HepG2 (cell line): ENCODE data around the gene P4HA1. TPM values are rescaled to one million over a fixed set of nuclear protein-coding genes. Genes with fewer than 3 reads are reported as not detected.

Experiments used
- ATAC-seq: fragments of 200-7000 bp; cut with Tn5 transposase; 3 replicates; pipeline ENCODE4 v1.9.1; 2020; ENCODE audit warnings: mild to moderate bottlenecking, moderate library complexity
- BruUV-seq: library from RNA; stranded (reverse); fragments of 400-500 nt; replicated peaks from 2 replicates; lab custom pipeline; 2021; lab: Mats Ljungman, UMichigan
- CTCF ChIA-PET: fragments of 300-600 bp; formaldehyde crosslinking; extraction: SDS; loops from one replicate; lab custom pipeline; 2021; ENCODE audit warnings: low total read pairs, inconsistent platforms, low intra/inter-chr PET ratio; lab: Yijun Ruan, JAX
- POLR2A ChIA-PET: fragments of 350-600 bp; sonication (Branson Sonifier 250); formaldehyde crosslinking; loops from one replicate; lab custom pipeline; 2020; ENCODE audit warnings: antibody characterized with exemption, inconsistent platforms; lab: Yijun Ruan, JAX
- DNase-seq: peaks from one replicate; pipeline ENCODE4 v3.0.0-alpha.2; 2015; ENCODE audit warnings: low spot score
- FAIRE-seq: peaks from 3 replicates; lab custom pipeline; 2011; peaks lifted over from hg19 to GRCh38; lab: Jason Lieb, UNC
- H2AFZ ChIP-seq: one replicate; pipeline ENCODE4 v1.6.1; 2011; ENCODE audit warnings: low read length, inconsistent platforms
- H3K27ac ChIP-seq: fragments of 300-600 bp; 3 replicates; pipeline ENCODE4 v1.8.0; 2011; ENCODE audit warnings: mixed run types, mild to moderate bottlenecking, mixed read lengths, low read length, inconsistent platforms; ENCODE audit not compliant: insufficient read depth; ENCODE audit errors: extremely low read length
- H3K27me3 ChIP-seq, 2 experiments: fragments of 200-600 bp in 1 of 2; 2 replicates in 1 of 2; 3 replicates in 1 of 2; pipeline versions ENCODE4 v1.6.0 to v1.8.0; 2011; ENCODE audit warnings: low read length in 2 of 2, mild to moderate bottlenecking in 2 of 2, moderate library complexity in 2 of 2, inconsistent platforms in 1 of 2; ENCODE audit not compliant: insufficient read depth in 2 of 2, control insufficient read depth in 1 of 2
- H3K36me3 ChIP-seq, 2 experiments: fragments of 200-600 bp in 1 of 2; replicated peaks in 1 of 2; 2 replicates in 1 of 2; 3 replicates in 1 of 2; pipeline versions ENCODE4 v1.5.1 to v1.8.0; 2011; ENCODE audit warnings: low read length in 2 of 2, inconsistent platforms in 1 of 2; ENCODE audit not compliant: insufficient read depth in 2 of 2, control insufficient read depth in 1 of 2
- H3K4me1 ChIP-seq: 2 replicates; pipeline ENCODE4 v1.5.1; 2012; ENCODE audit warnings: low read length, inconsistent platforms; ENCODE audit not compliant: insufficient read depth
- H3K4me2 ChIP-seq: 2 replicates; pipeline ENCODE4 v1.6.0; 2011; ENCODE audit warnings: low read depth, low read length, inconsistent platforms
- H3K4me3 ChIP-seq, 3 experiments: fragments of 200-600 bp in 1 of 3; sonication (generic), shearing (Covaris generic) in 1 of 3; replicated peaks in 1 of 3; 2 replicates each; pipeline ENCODE4 v1.5.1; 2011 to 2016; ENCODE audit warnings: low read length in 3 of 3, inconsistent platforms in 2 of 3, low read depth in 2 of 3, mild to moderate bottlenecking in 2 of 3, control low read depth in 1 of 3, mixed read lengths in 1 of 3; ENCODE audit not compliant: insufficient read depth in 1 of 3
- H3K79me2 ChIP-seq: one replicate; pipeline ENCODE4 v1.6.1; 2011; ENCODE audit warnings: low read length, inconsistent platforms; ENCODE audit not compliant: insufficient read depth
- H3K9ac ChIP-seq: 2 replicates; pipeline ENCODE4 v1.6.0; 2011; ENCODE audit warnings: mild to moderate bottlenecking, low read depth, low read length, inconsistent platforms; ENCODE audit not compliant: insufficient read depth
- H3K9me3 ChIP-seq: 2 replicates; pipeline ENCODE4 v1.5.1; 2012; ENCODE audit warnings: mild to moderate bottlenecking, low read length
- H4K20me1 ChIP-seq: 2 replicates; pipeline ENCODE4 v1.6.0; 2011; ENCODE audit warnings: inconsistent platforms, mild to moderate bottlenecking, low read length, moderate library complexity; ENCODE audit not compliant: insufficient read depth
- DMAP1 ChIP-seq: IDR thresholded peaks from 2 replicates; pipeline ENCODE4 v1.6.1; 2016
- HDAC2 ChIP-seq: sonication (generic); formaldehyde crosslinking; IDR thresholded peaks from 2 replicates; pipeline ENCODE4 v1.4.0; 2020; ENCODE audit warnings: missing genetic modification reagents
- NFIC ChIP-seq: IDR thresholded peaks from 2 replicates; pipeline ENCODE4 v1.6.1; 2012; ENCODE audit warnings: mild to moderate bottlenecking, low read length, inconsistent platforms
- WGBS: methylation state at CpG from one replicate; pipeline ENCODE4 v1.1.6; 2017; ENCODE audit warnings: low lambda C conversion rate; 5-methylcytosine and 5-hydroxymethylcytosine counted together
- in situ Hi-C: cut with HindIII; loops from 2 replicates; pipeline ENCODE4 v1.10.0; 2017; ENCODE audit warnings: low pct_unique_long_range_greater_than_20kb; ENCODE audit not compliant: extremely low pct_ligation_motif_present
- intact Hi-C: fragments of 100-400 bp; cut with micrococcal nuclease; formaldehyde crosslinking; loops from one replicate; pipeline ENCODE4 v1.10.0; 2022; ENCODE audit not compliant: unreplicated experiment
- polyA plus RNA-seq, 8 experiments: library from polyadenylated mRNA; depleted of rRNA in 3 of 8; stranded (reverse) in 7 of 8; unstranded in 1 of 8; fragments of >200 nt; fragmentation: Illumina TruSeq in 4 of 8; extraction: Trizol in 4 of 8; gene quantifications; 2 replicates each; pipeline versions ENCODE4 v1.2.1 to v1.2.3, GENCODE V29; 2011 to 2016; ENCODE audit warnings: low read depth in 4 of 8, missing spikeins in 1 of 8, mixed read lengths in 1 of 8; ENCODE audit not compliant: insufficient read depth in 1 of 8
- total RNA-seq, 5 experiments: library from RNA; depleted of rRNA; stranded (reverse); fragments of >200 nt; fragmentation: Illumina TruSeq; extraction: Trizol; gene quantifications; 2 replicates each; pipeline ENCODE4 v1.2.3, GENCODE V29; 2016; ENCODE audit warnings: low read depth in 1 of 5
- TF ChIP-seq, protein P1 (sequence below): sonication (generic); formaldehyde crosslinking; IDR thresholded peaks from 2 replicates; pipeline ENCODE4 v1.5.1; 2020; ENCODE audit warnings: missing genetic modification reagents, mild to moderate bottlenecking, borderline replicate concordance
- TF ChIP-seq, protein P2 (sequence below): IDR thresholded peaks from 2 replicates; pipeline ENCODE4 v1.6.1; 2016; ENCODE audit warnings: missing genetic modification reagents, missing compliant biosample characterization
- TF ChIP-seq, protein P3 (sequence below): conservative IDR thresholded peaks from 2 replicates; pipeline ENCODE4 v1.6.1; 2018; ENCODE audit warnings: missing genetic modification reagents
- TF ChIP-seq, protein P4 (sequence below): sonication (generic); formaldehyde crosslinking; IDR thresholded peaks from 2 replicates; pipeline ENCODE4 v1.5.0; 2020; ENCODE audit warnings: mild to moderate bottlenecking, missing genetic modification reagents
- TF ChIP-seq, protein P5 (sequence below): sonication (generic); formaldehyde crosslinking; IDR thresholded peaks from 2 replicates; pipeline ENCODE4 v1.4.0; 2020; ENCODE audit warnings: missing genetic modification reagents
- TF ChIP-seq, protein P6 (sequence below): sonication (generic); formaldehyde crosslinking; IDR thresholded peaks from 2 replicates; pipeline ENCODE4 v1.9.0; 2022; ENCODE audit warnings: missing genetic modification reagents, mild to moderate bottlenecking, borderline replicate concordance

The P4HA1 gene
- total and polyA plus RNA-seq, 2 of the 13 experiments (the other 11 are each of a cell fraction or from before 2014, with no cell fraction given): 63.1 to 196 TPM

DNA sequence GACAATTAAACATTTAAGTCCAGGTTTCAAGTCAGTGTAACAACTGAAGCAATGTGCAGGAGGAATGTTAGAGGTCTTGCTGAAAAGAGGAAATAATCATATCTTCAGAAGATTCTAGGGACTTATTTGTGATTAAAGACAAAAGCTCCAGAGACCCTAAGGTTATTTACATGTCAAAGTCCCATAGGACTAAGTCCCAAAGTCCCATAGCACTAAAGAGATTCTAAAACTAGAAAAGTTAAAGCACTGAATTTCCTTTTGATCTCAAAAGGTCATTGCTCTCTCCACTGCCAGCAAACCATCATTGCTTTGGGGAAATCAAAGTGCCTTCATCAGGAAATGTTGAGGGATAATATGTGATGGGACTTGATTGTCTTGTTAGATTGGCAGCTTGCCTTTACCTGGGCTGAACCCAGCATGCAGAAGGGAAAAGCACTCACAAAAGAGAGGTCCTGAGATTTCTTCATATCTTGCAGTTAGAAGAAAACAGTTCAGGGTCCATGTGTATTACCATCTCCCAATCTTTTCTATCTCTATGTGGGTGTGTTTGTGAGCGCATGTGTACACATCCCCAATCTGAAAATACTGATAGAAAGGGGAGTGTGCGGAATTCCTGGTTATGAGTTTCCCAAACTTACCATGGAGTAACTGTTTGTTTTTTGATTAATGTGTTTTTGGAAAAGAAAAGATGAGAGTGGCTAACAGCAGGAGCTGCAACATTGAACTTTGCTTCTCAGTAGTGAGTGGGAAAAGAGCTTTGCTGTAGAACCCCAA lies 35.4 kb upstream of the P4HA1 start:
- peak; percentile 85 for FAIRE-seq
- CTCF ChIA-PET: no interaction called here
- TF ChIP-seq, protein P1, sequence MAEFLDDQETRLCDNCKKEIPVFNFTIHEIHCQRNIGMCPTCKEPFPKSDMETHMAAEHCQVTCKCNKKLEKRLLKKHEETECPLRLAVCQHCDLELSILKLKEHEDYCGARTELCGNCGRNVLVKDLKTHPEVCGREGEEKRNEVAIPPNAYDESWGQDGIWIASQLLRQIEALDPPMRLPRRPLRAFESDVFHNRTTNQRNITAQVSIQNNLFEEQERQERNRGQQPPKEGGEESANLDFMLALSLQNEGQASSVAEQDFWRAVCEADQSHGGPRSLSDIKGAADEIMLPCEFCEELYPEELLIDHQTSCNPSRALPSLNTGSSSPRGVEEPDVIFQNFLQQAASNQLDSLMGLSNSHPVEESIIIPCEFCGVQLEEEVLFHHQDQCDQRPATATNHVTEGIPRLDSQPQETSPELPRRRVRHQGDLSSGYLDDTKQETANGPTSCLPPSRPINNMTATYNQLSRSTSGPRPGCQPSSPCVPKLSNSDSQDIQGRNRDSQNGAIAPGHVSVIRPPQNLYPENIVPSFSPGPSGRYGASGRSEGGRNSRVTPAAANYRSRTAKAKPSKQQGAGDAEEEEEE: no peak
- peak; percentile 95 for TF ChIP-seq HDAC2 (CRISPR knock-in tag)
- TF ChIP-seq, protein P2, sequence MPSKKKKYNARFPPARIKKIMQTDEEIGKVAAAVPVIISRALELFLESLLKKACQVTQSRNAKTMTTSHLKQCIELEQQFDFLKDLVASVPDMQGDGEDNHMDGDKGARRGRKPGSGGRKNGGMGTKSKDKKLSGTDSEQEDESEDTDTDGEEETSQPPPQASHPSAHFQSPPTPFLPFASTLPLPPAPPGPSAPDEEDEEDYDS: peak; percentile 69; the same call in 1 of the 2 replicates
- TF ChIP-seq, protein P3, sequence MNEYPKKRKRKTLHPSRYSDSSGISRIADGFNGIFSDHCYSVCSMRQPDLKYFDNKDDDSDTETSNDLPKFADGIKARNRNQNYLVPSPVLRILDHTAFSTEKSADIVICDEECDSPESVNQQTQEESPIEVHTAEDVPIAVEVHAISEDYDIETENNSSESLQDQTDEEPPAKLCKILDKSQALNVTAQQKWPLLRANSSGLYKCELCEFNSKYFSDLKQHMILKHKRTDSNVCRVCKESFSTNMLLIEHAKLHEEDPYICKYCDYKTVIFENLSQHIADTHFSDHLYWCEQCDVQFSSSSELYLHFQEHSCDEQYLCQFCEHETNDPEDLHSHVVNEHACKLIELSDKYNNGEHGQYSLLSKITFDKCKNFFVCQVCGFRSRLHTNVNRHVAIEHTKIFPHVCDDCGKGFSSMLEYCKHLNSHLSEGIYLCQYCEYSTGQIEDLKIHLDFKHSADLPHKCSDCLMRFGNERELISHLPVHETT (CRISPR knock-in tag): peak; percentile 81; the same call in 1 of the 2 replicates
- TF ChIP-seq NFIC: peak; percentile 86; the same call in 1 of the 2 replicates
- TF ChIP-seq, protein P4, sequence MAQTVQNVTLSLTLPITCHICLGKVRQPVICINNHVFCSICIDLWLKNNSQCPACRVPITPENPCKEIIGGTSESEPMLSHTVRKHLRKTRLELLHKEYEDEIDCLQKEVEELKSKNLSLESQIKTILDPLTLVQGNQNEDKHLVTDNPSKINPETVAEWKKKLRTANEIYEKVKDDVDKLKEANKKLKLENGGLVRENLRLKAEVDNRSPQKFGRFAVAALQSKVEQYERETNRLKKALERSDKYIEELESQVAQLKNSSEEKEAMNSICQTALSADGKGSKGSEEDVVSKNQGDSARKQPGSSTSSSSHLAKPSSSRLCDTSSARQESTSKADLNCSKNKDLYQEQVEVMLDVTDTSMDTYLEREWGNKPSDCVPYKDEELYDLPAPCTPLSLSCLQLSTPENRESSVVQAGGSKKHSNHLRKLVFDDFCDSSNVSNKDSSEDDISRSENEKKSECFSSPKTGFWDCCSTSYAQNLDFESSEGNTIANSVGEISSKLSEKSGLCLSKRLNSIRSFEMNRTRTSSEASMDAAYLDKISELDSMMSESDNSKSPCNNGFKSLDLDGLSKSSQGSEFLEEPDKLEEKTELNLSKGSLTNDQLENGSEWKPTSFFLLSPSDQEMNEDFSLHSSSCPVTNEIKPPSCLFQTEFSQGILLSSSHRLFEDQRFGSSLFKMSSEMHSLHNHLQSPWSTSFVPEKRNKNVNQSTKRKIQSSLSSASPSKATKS: no peak
- TF ChIP-seq, protein P5, sequence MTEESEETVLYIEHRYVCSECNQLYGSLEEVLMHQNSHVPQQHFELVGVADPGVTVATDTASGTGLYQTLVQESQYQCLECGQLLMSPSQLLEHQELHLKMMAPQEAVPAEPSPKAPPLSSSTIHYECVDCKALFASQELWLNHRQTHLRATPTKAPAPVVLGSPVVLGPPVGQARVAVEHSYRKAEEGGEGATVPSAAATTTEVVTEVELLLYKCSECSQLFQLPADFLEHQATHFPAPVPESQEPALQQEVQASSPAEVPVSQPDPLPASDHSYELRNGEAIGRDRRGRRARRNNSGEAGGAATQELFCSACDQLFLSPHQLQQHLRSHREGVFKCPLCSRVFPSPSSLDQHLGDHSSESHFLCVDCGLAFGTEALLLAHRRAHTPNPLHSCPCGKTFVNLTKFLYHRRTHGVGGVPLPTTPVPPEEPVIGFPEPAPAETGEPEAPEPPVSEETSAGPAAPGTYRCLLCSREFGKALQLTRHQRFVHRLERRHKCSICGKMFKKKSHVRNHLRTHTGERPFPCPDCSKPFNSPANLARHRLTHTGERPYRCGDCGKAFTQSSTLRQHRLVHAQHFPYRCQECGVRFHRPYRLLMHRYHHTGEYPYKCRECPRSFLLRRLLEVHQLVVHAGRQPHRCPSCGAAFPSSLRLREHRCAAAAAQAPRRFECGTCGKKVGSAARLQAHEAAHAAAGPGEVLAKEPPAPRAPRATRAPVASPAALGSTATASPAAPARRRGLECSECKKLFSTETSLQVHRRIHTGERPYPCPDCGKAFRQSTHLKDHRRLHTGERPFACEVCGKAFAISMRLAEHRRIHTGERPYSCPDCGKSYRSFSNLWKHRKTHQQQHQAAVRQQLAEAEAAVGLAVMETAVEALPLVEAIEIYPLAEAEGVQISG (CRISPR knock-in tag): peak; percentile 43; the same call in 1 of the 2 replicates
- TF ChIP-seq DMAP1: peak; percentile 57; the same call in 1 of the 2 replicates
- TF ChIP-seq, protein P6, sequence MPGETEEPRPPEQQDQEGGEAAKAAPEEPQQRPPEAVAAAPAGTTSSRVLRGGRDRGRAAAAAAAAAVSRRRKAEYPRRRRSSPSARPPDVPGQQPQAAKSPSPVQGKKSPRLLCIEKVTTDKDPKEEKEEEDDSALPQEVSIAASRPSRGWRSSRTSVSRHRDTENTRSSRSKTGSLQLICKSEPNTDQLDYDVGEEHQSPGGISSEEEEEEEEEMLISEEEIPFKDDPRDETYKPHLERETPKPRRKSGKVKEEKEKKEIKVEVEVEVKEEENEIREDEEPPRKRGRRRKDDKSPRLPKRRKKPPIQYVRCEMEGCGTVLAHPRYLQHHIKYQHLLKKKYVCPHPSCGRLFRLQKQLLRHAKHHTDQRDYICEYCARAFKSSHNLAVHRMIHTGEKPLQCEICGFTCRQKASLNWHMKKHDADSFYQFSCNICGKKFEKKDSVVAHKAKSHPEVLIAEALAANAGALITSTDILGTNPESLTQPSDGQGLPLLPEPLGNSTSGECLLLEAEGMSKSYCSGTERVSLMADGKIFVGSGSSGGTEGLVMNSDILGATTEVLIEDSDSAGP (CRISPR knock-in tag): no peak

More for the DNA sequence above, 35.4 kb upstream of the P4HA1 start:
- ATAC-seq (peak; percentile 98), DNase-seq (peak; percentile 95)
- WGBS: 2% methylated on average over 2 of the region's 2 CpGs
- Histone ChIP-seq H3K79me2 (no peaks in the 10 kb centered on the region), H3K4me3 (0 out of 6 replicates have a peak overlapping the region, but pooled peaks of 1 of the 3 experiments have one; percentile 9), H3K9ac (peak overlapping the region; percentile 40; the same call in 1 of the 2 replicates), H3K27ac (peak overlapping the region; percentile 73), H3K9me3 (no peaks in the 10 kb centered on the region), H3K4me1 (peaks cover 40% of the 10 kb centered on the region), H3K36me3 (peaks cover 7 to 56% of the 10 kb centered on the region in 2 experiments), H3K4me2 (peak overlapping the region; percentile 54), H3K27me3 (no peaks in the 10 kb centered on the region), H4K20me1 (no peaks in the 10 kb centered on the region), H2AFZ (no peak overlapping the region)
- intact Hi-C loops (no loop called here), in situ Hi-C loops (no loop called here)
- TSS peak; percentile 17 for BruUV-seq
- POLR2A ChIA-PET: interaction anchor here (0.9 to 3.6 kb wide), 6 partner anchors 10 to 37 kb away, joined by 3 to 28 read pairs (median 4); partner anchors contain the start of genes ECD, FAM149B1, NUDT13 and P4HA1
